Measurements from ENCODE around the gene C6orf132.
A peak's percentile ranks its signal among the peaks of the same experiment; 100 is the strongest.
"Not testable (repeated sequence)": the region's sequence is repeated elsewhere in the genome, so short reads cannot be mapped to it uniquely, and the experiment has no call there.

C6orf132 gene, protein sequence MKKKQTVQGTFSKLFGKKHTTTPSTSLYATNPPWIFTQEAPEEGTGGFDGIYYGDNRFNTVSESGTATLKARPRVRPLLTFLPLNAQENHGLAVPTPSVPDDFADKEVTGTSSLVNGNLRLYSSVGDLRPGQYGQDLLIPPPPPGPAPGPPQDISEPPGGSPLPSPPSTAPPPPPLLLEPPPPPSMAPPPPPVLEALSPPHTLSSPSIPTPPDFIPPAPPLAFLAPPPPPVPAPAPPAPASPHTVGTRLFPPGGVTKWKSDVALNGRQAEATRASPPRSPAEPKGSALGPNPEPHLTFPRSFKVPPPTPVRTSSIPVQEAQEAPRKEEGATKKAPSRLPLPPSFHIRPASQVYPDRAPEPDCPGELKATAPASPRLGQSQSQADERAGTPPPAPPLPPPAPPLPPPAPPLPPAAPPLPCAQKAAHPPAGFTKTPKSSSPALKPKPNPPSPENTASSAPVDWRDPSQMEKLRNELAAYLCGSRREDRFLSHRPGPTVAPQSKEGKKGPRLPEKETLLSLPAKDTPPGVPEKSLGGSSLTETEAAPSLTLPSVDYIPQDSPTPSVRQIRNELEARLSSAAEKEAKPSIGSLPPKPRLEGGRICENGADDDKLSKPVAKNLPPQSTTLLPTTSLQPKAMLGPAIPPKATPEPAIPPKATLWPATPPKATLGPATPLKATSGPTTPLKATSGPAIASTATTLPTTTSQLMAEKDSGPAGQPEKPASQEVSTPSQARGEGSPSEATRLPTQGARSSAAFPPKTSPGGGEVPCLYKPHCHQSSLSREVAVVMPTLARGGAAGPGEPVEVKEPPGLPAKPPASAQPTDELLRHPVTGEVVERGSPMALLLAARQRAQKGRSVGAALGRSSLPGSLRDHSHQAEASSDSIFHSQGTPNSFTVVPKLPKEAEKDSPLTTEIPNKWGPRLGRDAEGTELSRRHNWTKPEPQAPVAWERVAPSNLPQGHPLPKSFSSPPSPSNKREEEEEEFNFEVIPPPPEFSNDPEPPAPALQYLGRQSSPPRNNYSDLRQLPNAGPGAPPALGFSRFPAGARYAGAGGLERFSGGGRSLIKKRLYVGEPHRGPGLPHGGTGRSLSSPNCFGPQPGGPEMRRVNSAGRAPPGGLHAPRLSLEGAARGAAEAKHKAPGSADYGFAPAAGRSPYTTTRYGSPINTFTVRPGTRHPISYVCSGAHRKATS

GRCh38 chr6:42142118-42142835 lies at the start of gene C6orf132:
C6orf132 (minus strand) TSS chr6:42142620; CDS start chr6:42142444, 176 bp downstream.
- in situ Hi-C loops (cut with HindIII; ENCODE audit: low pct_ligation_motif_present, low pct_unique_long_range_greater_than_20kb, low sequenced_read_pairs): no loop called here
- peak; percentile 59 for DNase-seq

DNA sequence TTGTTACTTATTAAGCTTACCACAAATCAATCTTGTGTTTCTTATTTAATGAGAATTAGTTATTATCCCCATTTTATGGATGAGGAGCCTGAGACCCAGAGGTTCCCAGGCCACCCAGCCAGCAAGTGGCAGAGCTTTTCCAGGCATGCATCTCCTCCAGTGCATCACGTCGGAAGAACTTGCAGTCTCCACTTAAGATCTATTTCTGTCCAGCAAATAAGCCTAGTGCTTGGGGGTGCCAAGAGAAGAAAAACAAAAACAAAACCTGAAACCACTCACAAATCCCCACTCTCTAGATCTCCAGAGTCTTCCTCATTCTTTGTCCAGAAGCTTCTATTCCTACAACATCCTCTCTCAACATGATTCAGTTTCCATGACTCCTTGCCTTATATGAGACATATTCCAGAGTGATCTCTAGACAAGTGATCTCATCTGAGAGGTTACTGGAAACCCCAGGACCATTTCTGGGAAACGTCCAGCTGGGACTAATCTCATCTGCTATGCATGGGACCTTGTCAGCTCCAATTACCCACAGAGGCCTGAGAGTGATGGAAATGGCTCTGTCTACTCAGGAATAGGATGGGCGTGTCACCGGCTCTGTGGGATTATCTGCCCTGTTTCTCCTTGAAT lies 48.2 kb upstream of the C6orf132 start:
- in situ Hi-C loops (cut with HindIII; ENCODE audit: low pct_ligation_motif_present, low pct_unique_long_range_greater_than_20kb, low sequenced_read_pairs): no loop called here
- DNase-seq: no peak

DNA sequence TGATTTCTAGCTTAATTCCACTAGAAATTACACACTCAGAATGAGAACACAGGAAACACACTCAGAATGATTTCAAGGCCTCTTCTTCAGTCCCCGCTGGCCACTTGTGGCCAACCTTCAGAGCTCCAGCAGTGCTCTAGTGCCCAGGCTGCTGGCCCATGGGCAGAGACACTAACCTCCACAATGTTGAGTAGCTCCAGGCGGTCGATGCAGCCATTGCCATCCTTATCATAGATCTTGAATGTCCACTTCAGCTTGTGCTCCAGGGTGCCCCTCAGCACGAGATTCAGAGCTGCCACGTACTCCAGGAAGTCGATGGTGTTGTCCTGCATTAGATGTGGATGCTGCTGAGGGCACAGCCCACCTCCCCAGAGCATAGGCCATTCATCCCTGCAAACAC lies 46.0 kb upstream of the C6orf132 start:
- no peak for DNase-seq
- in situ Hi-C loops (cut with HindIII; ENCODE audit: low pct_ligation_motif_present, low pct_unique_long_range_greater_than_20kb, low sequenced_read_pairs): no loop called here

- in situ Hi-C loops (cut with HindIII; ENCODE audit: low pct_ligation_motif_present, low pct_unique_long_range_greater_than_20kb, low sequenced_read_pairs): no loop called here
- DNase-seq: no peak
Measured at GRCh38 chr6:42185597-42185996, 43.2 kb upstream of the C6orf132 start.

GRCh38 chr6:42184475-42184874 lies 42.1 kb upstream of the C6orf132 start:
- DNase-seq: no peak
- in situ Hi-C loops (cut with HindIII; ENCODE audit: low pct_ligation_motif_present, low pct_unique_long_range_greater_than_20kb, low sequenced_read_pairs): no loop called here

- in situ Hi-C loops (cut with HindIII; ENCODE audit: low pct_ligation_motif_present, low pct_unique_long_range_greater_than_20kb, low sequenced_read_pairs): no loop called here
Measured at GRCh38 chr6:42182101-42182500, 39.7 kb upstream of the C6orf132 start.

GRCh38 chr6:42179945-42180313 lies 37.5 kb upstream of the C6orf132 start:
- in situ Hi-C loops (cut with HindIII; ENCODE audit: low pct_ligation_motif_present, low pct_unique_long_range_greater_than_20kb, low sequenced_read_pairs): no loop called here
- no peak for DNase-seq

More at GRCh38 chr6:42182101-42182500, 39.7 kb upstream of the C6orf132 start:
- no peak for DNase-seq

- in situ Hi-C loops (cut with HindIII; ENCODE audit: low pct_ligation_motif_present, low pct_unique_long_range_greater_than_20kb, low sequenced_read_pairs): no loop called here
- DNase-seq: no peak
Measured at GRCh38 chr6:42179261-42179944, 37.0 kb upstream of the C6orf132 start.

DNA sequence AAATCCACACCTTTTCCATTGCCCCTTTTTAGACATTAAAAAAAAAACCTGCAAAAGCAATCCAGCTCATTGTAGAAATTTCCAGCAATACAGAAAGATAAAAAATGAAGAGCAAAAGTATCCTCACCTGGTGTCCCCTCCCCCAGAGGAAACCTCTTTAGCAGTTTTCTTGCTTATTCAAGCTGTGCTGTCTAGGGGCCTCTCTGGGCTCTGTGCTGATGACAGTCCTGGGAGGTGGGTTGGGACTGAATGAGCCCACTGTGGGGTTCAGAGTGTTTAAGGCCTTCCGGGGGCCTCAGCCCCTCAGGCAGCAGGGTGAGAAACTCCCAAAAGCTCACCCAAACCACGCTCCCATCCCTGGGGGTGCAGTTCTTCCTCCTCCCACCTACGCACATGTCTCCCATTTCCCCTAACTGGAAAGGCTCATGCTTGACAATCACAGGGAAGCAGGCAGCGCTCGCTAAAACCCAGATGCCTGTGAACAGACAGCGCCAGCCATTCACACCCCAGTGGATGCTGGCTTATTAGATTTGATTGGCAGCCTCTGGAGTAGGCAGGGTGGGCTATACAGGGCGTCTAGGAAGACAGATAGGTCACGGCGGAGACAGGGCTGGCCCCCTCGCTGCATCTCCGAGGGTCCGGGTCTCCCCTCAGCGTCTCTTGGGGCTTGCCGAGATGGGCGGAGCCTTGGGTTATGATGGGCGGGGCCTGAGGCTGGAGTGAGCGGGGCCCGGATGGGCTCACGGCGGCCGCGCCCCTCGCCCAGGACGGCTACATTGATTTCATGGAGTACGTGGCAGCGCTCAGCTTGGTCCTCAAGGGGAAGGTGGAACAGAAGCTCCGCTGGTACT lies 35.3 kb upstream of the C6orf132 start:
- no peak for DNase-seq
- in situ Hi-C loops (cut with HindIII; ENCODE audit: low pct_ligation_motif_present, low pct_unique_long_range_greater_than_20kb, low sequenced_read_pairs): no loop called here

GRCh38 chr6:42176981-42177380 lies 34.6 kb upstream of the C6orf132 start:
- in situ Hi-C loops (cut with HindIII; ENCODE audit: low pct_ligation_motif_present, low pct_unique_long_range_greater_than_20kb, low sequenced_read_pairs): no loop called here
- DNase-seq: no peak

GRCh38 chr6:42175860-42176259 lies 33.4 kb upstream of the C6orf132 start:
- no peak for DNase-seq
- in situ Hi-C loops (cut with HindIII; ENCODE audit: low pct_ligation_motif_present, low pct_unique_long_range_greater_than_20kb, low sequenced_read_pairs): no loop called here

DNA sequence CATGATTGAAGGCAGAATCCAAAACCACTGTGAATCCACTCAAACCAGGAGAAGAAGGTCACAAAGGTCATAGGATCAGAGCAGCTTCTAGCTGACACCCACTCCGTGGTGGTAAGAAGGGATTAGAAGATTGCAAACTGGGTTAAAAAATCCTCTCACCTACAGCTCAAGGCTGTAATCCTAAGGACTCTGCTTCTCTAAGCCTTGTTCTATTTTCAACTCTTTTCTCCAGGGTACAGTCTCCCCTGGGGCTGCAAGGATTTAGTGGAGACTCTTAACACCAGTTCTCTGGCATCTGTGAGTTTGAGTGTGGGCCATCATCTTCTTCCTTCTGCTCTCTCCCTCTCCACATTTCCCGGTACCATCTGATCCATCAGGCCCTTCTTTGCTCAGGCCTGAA lies 30.7 kb upstream of the C6orf132 start, which contains the start of gene GUCA1A:
TSS of gene GUCA1A (plus strand) at position 264 of the 400 bp plus-strand sequence. CDS start 250 bp downstream, outside the sequence.
- in situ Hi-C loops (cut with HindIII; ENCODE audit: low pct_ligation_motif_present, low pct_unique_long_range_greater_than_20kb, low sequenced_read_pairs): no loop called here
- no peak for DNase-seq

DNA sequence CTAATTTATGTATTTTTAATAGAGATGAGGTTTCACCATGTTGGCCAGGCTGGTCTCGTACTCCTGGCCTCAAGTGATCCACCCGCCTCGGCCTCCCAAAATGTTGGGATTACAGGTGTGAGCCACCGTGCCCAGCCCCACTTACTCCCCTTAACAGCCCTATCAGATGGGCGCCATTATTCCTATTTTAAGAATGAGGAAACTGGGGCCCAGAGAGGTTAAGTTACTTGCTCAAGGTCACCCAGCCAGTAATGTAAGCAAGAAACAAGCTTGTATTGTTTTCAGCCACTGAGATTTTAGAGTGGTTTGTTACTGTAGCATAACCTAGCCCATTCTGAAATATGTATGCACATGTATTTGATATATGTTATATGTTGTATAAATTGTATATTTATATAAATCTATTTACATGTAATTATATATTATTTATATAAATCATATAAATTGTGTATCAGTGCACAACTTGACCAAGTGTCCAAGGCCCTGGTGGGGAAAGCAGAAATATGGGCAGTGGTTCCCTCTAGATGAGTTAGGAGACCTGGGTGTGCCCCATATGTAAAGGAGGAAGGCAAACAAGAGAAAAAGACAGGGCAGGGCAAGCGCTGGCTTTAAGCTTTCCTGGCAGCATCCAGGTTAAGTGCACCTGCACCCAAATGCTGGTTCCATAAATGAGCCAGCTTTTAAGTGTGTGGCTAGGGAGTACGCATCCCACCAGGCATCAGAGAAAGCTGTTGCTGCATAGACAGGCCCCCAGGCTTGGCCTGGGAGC lies 29.6 kb upstream of the C6orf132 start:
- no peak for DNase-seq
- in situ Hi-C loops (cut with HindIII; ENCODE audit: low pct_ligation_motif_present, low pct_unique_long_range_greater_than_20kb, low sequenced_read_pairs): no loop called here

DNA sequence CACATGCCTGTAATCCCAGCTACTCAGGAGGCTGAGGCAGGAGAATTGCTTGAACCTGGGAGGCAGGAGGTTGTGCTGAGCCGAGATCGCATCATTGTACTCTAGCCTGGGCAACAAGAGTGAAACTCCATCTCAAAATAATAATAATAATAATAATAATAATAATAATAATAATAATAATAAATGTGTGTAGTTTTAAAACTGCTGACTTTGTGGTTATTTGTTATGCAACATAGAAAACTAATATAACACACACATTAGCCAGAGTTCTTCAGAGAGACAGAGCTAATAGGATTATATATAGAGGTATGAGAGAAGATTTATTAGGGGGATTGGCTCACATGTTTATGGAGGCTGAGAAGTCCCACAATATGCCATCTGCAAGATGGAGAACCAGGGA lies 27.4 kb upstream of the C6orf132 start:
- in situ Hi-C loops (cut with HindIII; ENCODE audit: low pct_ligation_motif_present, low pct_unique_long_range_greater_than_20kb, low sequenced_read_pairs); DNase-seq: not testable (repeated sequence)

DNA sequence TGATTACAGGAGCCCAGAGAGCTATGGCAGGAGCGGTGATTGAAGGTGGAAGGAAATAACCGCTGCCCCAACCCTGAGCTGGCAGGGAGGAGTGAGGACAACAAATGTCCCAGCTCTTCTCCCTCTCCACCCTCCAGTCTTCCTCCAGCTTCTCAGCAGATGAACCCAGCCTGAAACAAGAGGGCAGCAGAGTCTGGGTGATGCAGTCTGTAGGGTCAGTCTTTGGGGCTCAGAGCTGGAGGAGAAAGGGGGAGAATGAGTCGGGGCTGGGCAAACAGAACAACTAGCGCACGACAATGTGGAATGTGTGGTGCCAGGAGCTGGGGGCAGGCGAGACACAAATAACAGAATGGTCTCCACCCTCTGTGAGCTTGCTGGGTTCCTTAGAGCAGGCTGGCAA lies 26.2 kb upstream of the C6orf132 start:
- in situ Hi-C loops (cut with HindIII; ENCODE audit: low pct_ligation_motif_present, low pct_unique_long_range_greater_than_20kb, low sequenced_read_pairs): no loop called here

More for the DNA sequence above, 26.2 kb upstream of the C6orf132 start:
- no peak for DNase-seq
